ENCODE measurements around the gene PLA2G15. TPM values are rescaled to one million over a fixed set of nuclear protein-coding genes. Genes with fewer than 3 reads are reported as not detected.

PLA2G15 gene
- total and polyA plus RNA-seq, 2 of the 13 experiments (the other 11 are each of a cell fraction or from before 2014, with no cell fraction given), result 14.4 to 23.7 TPM

- no peak for TF ChIP-seq THYN1 (CRISPR knock-in tag; IDR thresholded peaks at IDR 0.05; ENCODE audit: borderline replicate concordance, low read depth)
- no peak for TF ChIP-seq GTF2F1 (IDR thresholded peaks at IDR 0.05; ENCODE audit: low read length)
- TF ChIP-seq TFDP2 (CRISPR knock-in tag; IDR thresholded peaks at IDR 0.05), result peak; percentile 74
- peak; percentile 33; the same call in 1 of the 2 replicates for TF ChIP-seq KLF12 (CRISPR knock-in tag; IDR thresholded peaks at IDR 0.05; ENCODE audit: borderline replicate concordance)
- TF ChIP-seq ZBTB7B (CRISPR knock-in tag; IDR thresholded peaks at IDR 0.05), result peak; percentile 26; the same call in 1 of the 2 replicates
- TF ChIP-seq ZNF136 (CRISPR knock-in tag; IDR thresholded peaks at IDR 0.05; ENCODE audit: low read depth), result 0 out of 2 replicates have a peak, but pooled peaks have one; percentile 4
- TF ChIP-seq TARDBP (CRISPR knock-in tag; IDR thresholded peaks at IDR 0.05), result peak; percentile 87
- no peak for TF ChIP-seq NONO (IDR thresholded peaks at IDR 0.05)
- TF ChIP-seq NONO (CRISPR knock-in tag; conservative IDR thresholded peaks at IDR 0.05), result 0 out of 2 replicates have a peak, but pooled peaks have one; percentile 50
- peak; percentile 77; the same call in 1 of the 2 replicates for TF ChIP-seq MLX (CRISPR knock-in tag; IDR thresholded peaks at IDR 0.05)
- peak; percentile 65 for TF ChIP-seq REPIN1 (CRISPR knock-in tag; IDR thresholded peaks at IDR 0.05; ENCODE audit: borderline replicate concordance, low read depth)
- no peak for TF ChIP-seq ZNF512B (CRISPR knock-in tag; IDR thresholded peaks at IDR 0.05; ENCODE audit: borderline replicate concordance)
- peak; percentile 63; the same call in 1 of the 2 replicates for TF ChIP-seq LBX2 (CRISPR knock-in tag; IDR thresholded peaks at IDR 0.05; ENCODE audit: borderline replicate concordance)
- TF ChIP-seq MTF1 (CRISPR knock-in tag; IDR thresholded peaks at IDR 0.05), result no peak
- peak; percentile 75 for TF ChIP-seq KDM6A (CRISPR knock-in tag; IDR thresholded peaks at IDR 0.05; ENCODE audit: low read depth)
- no peak for TF ChIP-seq MEIS2 (CRISPR knock-in tag; IDR thresholded peaks at IDR 0.05)
- peak; percentile 43; the same call in 1 of the 2 replicates for TF ChIP-seq ATF7-NPFF (CRISPR knock-in tag; IDR thresholded peaks at IDR 0.05; ENCODE audit: low read depth)
- TF ChIP-seq NCOA1 (CRISPR knock-in tag; IDR thresholded peaks at IDR 0.05), result peak; percentile 49; the same call in 1 of the 2 replicates
- TF ChIP-seq ZNF616 (CRISPR knock-in tag; IDR thresholded peaks at IDR 0.05; ENCODE audit: low read depth), result peak; percentile 96
- peak; percentile 19 to 24; a peak in 1 of 4 replicates for TF ChIP-seq POLR2A (IDR thresholded peaks at IDR 0.05; ENCODE audit: insufficient read depth in 1 of 2, low read depth in 2 of 2, low read length in 2 of 2)
- TF ChIP-seq ZFP82 (CRISPR knock-in tag; IDR thresholded peaks at IDR 0.05; ENCODE audit: borderline replicate concordance), result no peak
- 0 out of 2 replicates have a peak, but pooled peaks have one; percentile 60 for TF ChIP-seq SNAPC5 (CRISPR knock-in tag; IDR thresholded peaks at IDR 0.05; ENCODE audit: borderline replicate concordance)
- TF ChIP-seq KDM5A (IDR thresholded peaks at IDR 0.05; ENCODE audit: borderline replicate concordance, low read length), result no peak
These were observed 13.0 kb downstream of the PLA2G15 start (continued) for GRCh38 chr16:68257906-68258800.

Data from HepG2 (cell line).